CD8-positive, alpha-beta memory T cell (primary cell): Measurements from ENCODE around the gene SRMS. TPM values are rescaled to one million over a fixed set of nuclear protein-coding genes. Genes with fewer than 3 reads are reported as not detected.
A peak's percentile ranks its signal among the peaks of the same experiment; 100 is the strongest.
"Not testable (repeated sequence)": the region's sequence is repeated elsewhere in the genome, so short reads cannot be mapped to it uniquely, and the experiment has no call there.

ENCODE experiments used
- CTCF ChIA-PET: fragments of 350-600 bp; sonication (Branson Sonifier 250); formaldehyde crosslinking; loops from one replicate; lab custom pipeline; 2021; ENCODE audit warnings: antibody characterized with exemption; lab: Charles Lee
- POLR2A ChIA-PET: fragments of 350-600 bp; sonication (Branson Sonifier 250); formaldehyde crosslinking; loops from one replicate; lab custom pipeline; 2021; ENCODE audit warnings: antibody characterized with exemption; lab: Charles Lee
- DNase-seq, 5 donors: peaks; one replicate each; pipeline versions ENCODE4 v3.0.0 to v3.0.0-alpha.2; 2020 to 2022; ENCODE audit warnings: mixed read lengths in 1 of 5
- H3K27ac ChIP-seq: one replicate; pipeline ENCODE4 v1.7.0; 2013; ENCODE audit warnings: low read depth, mild to moderate bottlenecking, low read length, moderate library complexity
- H3K27me3 ChIP-seq: 2 replicates; pipeline ENCODE4 v1.7.0; 2013; ENCODE audit warnings: low read length, mild to moderate bottlenecking; ENCODE audit not compliant: insufficient read depth, poor library complexity, severe bottlenecking
- H3K36me3 ChIP-seq: 2 replicates; pipeline ENCODE4 v1.7.0; 2013; ENCODE audit warnings: mild to moderate bottlenecking, low read length, moderate library complexity; ENCODE audit not compliant: insufficient read depth
- H3K4me1 ChIP-seq: 2 replicates; pipeline ENCODE4 v1.7.0; 2013; ENCODE audit warnings: mild to moderate bottlenecking, low read length, moderate library complexity; ENCODE audit not compliant: insufficient read depth
- H3K4me3 ChIP-seq: 2 replicates; pipeline ENCODE4 v1.7.0; 2013; ENCODE audit warnings: mild to moderate bottlenecking, low read length
- H3K9me3 ChIP-seq: 2 replicates; pipeline ENCODE4 v1.7.0; 2013; ENCODE audit warnings: mild to moderate bottlenecking, low read length
- H3K27ac Mint-ChIP-seq, 8 donors: one replicate each; pipeline ENCODE4 v1.8.0; 2020 to 2021; ENCODE audit warnings: mixed read lengths in 8 of 8, mild to moderate bottlenecking in 6 of 8, inconsistent platforms in 3 of 8, moderate library complexity in 3 of 8
- H3K27me3 Mint-ChIP-seq, 2 donors: one replicate each; pipeline ENCODE4 v1.8.0; 2020 to 2021; ENCODE audit warnings: mixed read lengths in 2 of 2, mild to moderate bottlenecking in 1 of 2, moderate library complexity in 1 of 2
- H3K36me3 Mint-ChIP-seq, 3 donors: one replicate each; pipeline ENCODE4 v1.8.0; 2020 to 2021; ENCODE audit warnings: mixed read lengths in 3 of 3, inconsistent platforms in 1 of 3, mild to moderate bottlenecking in 1 of 3
- H3K4me1 Mint-ChIP-seq, 3 donors: one replicate each; pipeline ENCODE4 v1.8.0; 2020 to 2021; ENCODE audit warnings: mixed read lengths in 3 of 3, inconsistent platforms in 1 of 3, mild to moderate bottlenecking in 1 of 3
- H3K4me3 Mint-ChIP-seq, 7 donors: one replicate each; pipeline ENCODE4 v1.8.0; 2020 to 2021; ENCODE audit warnings: mixed read lengths in 7 of 7, mild to moderate bottlenecking in 6 of 7, moderate library complexity in 4 of 7, inconsistent platforms in 2 of 7
- H3K9me3 Mint-ChIP-seq, 5 donors: one replicate each; pipeline ENCODE4 v1.8.0; 2020 to 2022; ENCODE audit warnings: mixed read lengths in 5 of 5, mild to moderate bottlenecking in 3 of 5, moderate library complexity in 2 of 5, inconsistent platforms in 1 of 5
- polyA plus RNA-seq: library from polyadenylated mRNA; unstranded; fragments of 300-500 nt; fragmentation: Illumina TruSeq; gene quantifications from one replicate; pipeline ENCODE4 v1.2.3, GENCODE V29; 2021
- total RNA-seq, 2 experiments: library from RNA; stranded (reverse); gene quantifications; one replicate each; pipeline ENCODE4 v1.2.3, GENCODE V29; 2021

Gene SRMS
- total and polyA plus RNA-seq, 3 experiments from 2014 or later: not detected

DNA sequence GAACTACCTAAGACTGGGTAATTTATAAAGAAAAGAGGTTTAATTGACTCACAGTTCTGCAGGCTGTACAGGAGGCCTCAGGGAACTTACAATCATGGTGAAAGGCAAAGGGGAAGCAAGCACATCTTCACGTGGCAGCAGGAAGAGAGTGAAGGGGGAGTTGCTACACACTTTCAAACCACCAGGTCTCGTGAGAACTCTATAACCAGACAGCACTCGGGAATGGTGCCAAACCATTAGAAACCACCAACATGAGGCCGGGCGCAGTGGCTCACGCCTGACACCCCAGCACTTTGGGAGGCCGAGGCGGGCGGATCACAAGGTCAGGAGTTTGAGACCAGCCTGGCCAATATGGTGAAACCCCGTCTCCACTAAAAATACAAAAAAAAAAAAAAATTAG is 33.0 kb downstream of the SRMS start:
- H3K27ac Mint-ChIP-seq, H3K36me3 ChIP-seq, H3K27ac ChIP-seq, CTCF ChIA-PET, H3K36me3 Mint-ChIP-seq, H3K9me3 Mint-ChIP-seq, H3K27me3 ChIP-seq, POLR2A ChIA-PET, H3K9me3 ChIP-seq, H3K4me3 ChIP-seq, H3K4me3 Mint-ChIP-seq, DNase-seq, H3K4me1 ChIP-seq: not testable (repeated sequence)
- Mint-ChIP-seq H3K27me3 (peaks cover 7 to 29% of the 10 kb centered on the region in 2 donors), H3K4me1 (peaks cover 0 to 12% (median 2%) of the 10 kb centered on the region in 3 donors)

DNA sequence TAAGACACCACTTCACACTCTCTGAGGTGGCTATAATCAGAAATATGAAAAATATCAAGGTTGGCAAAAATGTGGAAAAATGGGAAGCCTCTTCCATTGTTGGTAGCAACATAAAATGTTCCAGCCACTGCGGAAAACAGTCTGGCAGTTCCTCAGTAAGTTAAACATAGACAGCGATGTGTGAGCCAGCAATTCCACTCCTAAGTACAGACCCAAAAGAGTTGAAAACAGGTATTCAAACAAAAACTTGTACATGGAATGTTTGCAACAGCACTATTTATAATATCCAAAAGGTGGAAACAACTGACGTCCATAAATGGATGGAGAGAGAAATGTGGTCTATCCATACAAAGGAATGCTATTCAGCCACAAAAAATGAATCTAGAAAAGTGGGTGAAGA is 34.3 kb downstream of the SRMS start:
- Histone ChIP-seq H3K27me3 (no peaks in the 10 kb centered on the region), H3K4me1 (no peaks in the 10 kb centered on the region), H3K36me3 (no peaks in the 10 kb centered on the region), H3K4me3 (no peak overlapping the region), H3K27ac (no peak overlapping the region), H3K9me3 (no peaks in the 10 kb centered on the region)
- Mint-ChIP-seq H3K36me3 (peaks cover 0 to 3% (median 0%) of the 10 kb centered on the region in 3 donors), H3K4me1 (peaks cover 0 to 6% (median 1%) of the 10 kb centered on the region in 3 donors), H3K9me3 (peaks cover 0 to 8% (median 4%) of the 10 kb centered on the region in 5 donors), H3K4me3 (no peak overlapping the region), H3K27ac (no peak overlapping the region), H3K27me3 (peaks cover 15 to 39% of the 10 kb centered on the region in 2 donors)
- ChIA-PET POLR2A (no interaction called here), CTCF (no interaction called here)
- DNase-seq: no peak

GRCh38 chr20:63509088-63509564 is 38.4 kb downstream of the SRMS start:
- Mint-ChIP-seq H3K4me3 (no peak overlapping the region), H3K27me3 (peaks cover 36 to 59% of the 10 kb centered on the region in 2 donors)

GRCh38 chr20:63508072-63508768 is 39.3 kb downstream of the SRMS start:
- Histone ChIP-seq H3K4me3 (no peak overlapping the region), H3K36me3 (no peaks in the 10 kb centered on the region), H3K9me3 (no peaks in the 10 kb centered on the region), H3K4me1 (no peaks in the 10 kb centered on the region), H3K27ac (no peak overlapping the region), H3K27me3 (no peaks in the 10 kb centered on the region)
- H3K4me1 Mint-ChIP-seq: peaks cover 0 to 6% (median 5%) of the 10 kb centered on the region in 3 donors
- no peak overlapping the region for H3K27ac Mint-ChIP-seq
- H3K4me3 Mint-ChIP-seq: no peak overlapping the region
- H3K27me3 Mint-ChIP-seq: peaks cover 34 to 64% of the 10 kb centered on the region in 2 donors
- DNase-seq: no peak
- H3K36me3 Mint-ChIP-seq: peaks cover 0 to 6% (median 0%) of the 10 kb centered on the region in 3 donors
- H3K9me3 Mint-ChIP-seq: peaks cover 5 to 18% (median 12%) of the 10 kb centered on the region in 5 donors
- CTCF ChIA-PET: interaction anchor here (1.2 kb wide), 1 partner anchor 12 kb away, joined by 3 read pairs; no protein-coding TSS in a partner anchor
- POLR2A ChIA-PET: no interaction called here

More at GRCh38 chr20:63509088-63509564, 38.4 kb downstream of the SRMS start:
- H3K27ac Mint-ChIP-seq: no peak overlapping the region
- H3K4me1 ChIP-seq: no peaks in the 10 kb centered on the region
- no peak overlapping the region for H3K27ac ChIP-seq
- H3K4me3 ChIP-seq: no peak overlapping the region
- peaks cover 0 to 6% (median 0%) of the 10 kb centered on the region in 3 donors for H3K36me3 Mint-ChIP-seq
- CTCF ChIA-PET: interaction anchor here (2.1 kb wide), 1 partner anchor 13 kb away, joined by 5 read pairs; no protein-coding TSS in a partner anchor
- no peaks in the 10 kb centered on the region for H3K36me3 ChIP-seq
- no peaks in the 10 kb centered on the region for H3K27me3 ChIP-seq
- POLR2A ChIA-PET: no interaction called here
- H3K9me3 ChIP-seq: no peaks in the 10 kb centered on the region
- peaks cover 0 to 6% (median 5%) of the 10 kb centered on the region in 3 donors for H3K4me1 Mint-ChIP-seq
- DNase-seq: no peak
- H3K9me3 Mint-ChIP-seq: peaks cover 5 to 15% (median 8%) of the 10 kb centered on the region in 5 donors

GRCh38 chr20:63507083-63507743 is 40.3 kb downstream of the SRMS start:
- CTCF ChIA-PET: interaction anchor here (1.2 kb wide), 1 partner anchor 11 kb away, joined by 3 read pairs; no protein-coding TSS in a partner anchor
- Mint-ChIP-seq H3K27me3 (peaks cover 33 to 57% of the 10 kb centered on the region in 2 donors), H3K4me1 (peaks cover 0 to 6% (median 5%) of the 10 kb centered on the region in 3 donors), H3K27ac (no peak overlapping the region), H3K4me3 (no peak overlapping the region), H3K9me3 (peaks cover 5 to 17% (median 11%) of the 10 kb centered on the region in 5 donors), H3K36me3 (peaks cover 0 to 6% (median 0%) of the 10 kb centered on the region in 3 donors)
- POLR2A ChIA-PET: no interaction called here
- Histone ChIP-seq H3K4me1 (no peaks in the 10 kb centered on the region), H3K27ac (no peak overlapping the region), H3K27me3 (no peaks in the 10 kb centered on the region), H3K36me3 (no peaks in the 10 kb centered on the region), H3K9me3 (no peaks in the 10 kb centered on the region), H3K4me3 (no peak overlapping the region)
- peak in 1 of 5 donors; percentile 37 for DNase-seq

GRCh38 chr20:63505723-63506122 is 41.8 kb downstream of the SRMS start:
- Histone ChIP-seq H3K36me3 (no peaks in the 10 kb centered on the region), H3K4me3 (no peak overlapping the region), H3K27ac (no peak overlapping the region), H3K27me3 (no peaks in the 10 kb centered on the region), H3K9me3 (no peaks in the 10 kb centered on the region), H3K4me1 (no peaks in the 10 kb centered on the region)
- no peak overlapping the region for H3K27ac Mint-ChIP-seq
- H3K4me1 Mint-ChIP-seq: peaks cover 0 to 6% (median 5%) of the 10 kb centered on the region in 3 donors
- H3K4me3 Mint-ChIP-seq: no peak overlapping the region
- peaks cover 33 to 53% of the 10 kb centered on the region in 2 donors for H3K27me3 Mint-ChIP-seq
- ChIA-PET POLR2A (no interaction called here), CTCF (interaction anchor here (1.1 kb wide), 1 partner anchor 10 kb away, joined by 5 read pairs; no protein-coding TSS in a partner anchor)
- peaks cover 0 to 6% (median 0%) of the 10 kb centered on the region in 3 donors for H3K36me3 Mint-ChIP-seq
- peak in 1 of 5 donors; percentile 35 for DNase-seq
- H3K9me3 Mint-ChIP-seq: peaks cover 5 to 17% (median 11%) of the 10 kb centered on the region in 5 donors

- Histone ChIP-seq H3K4me3 (no peak overlapping the region), H3K27me3 (no peaks in the 10 kb centered on the region), H3K36me3 (no peaks in the 10 kb centered on the region), H3K27ac (no peak overlapping the region), H3K9me3 (no peaks in the 10 kb centered on the region), H3K4me1 (no peaks in the 10 kb centered on the region)
- peak overlapping the region in 1 of 7 donors; percentile 29 for H3K4me3 Mint-ChIP-seq
- peaks cover 0 to 6% (median 0%) of the 10 kb centered on the region in 3 donors for H3K36me3 Mint-ChIP-seq
- peaks cover 0 to 6% (median 5%) of the 10 kb centered on the region in 3 donors for H3K4me1 Mint-ChIP-seq
- no peak overlapping the region for H3K27ac Mint-ChIP-seq
- ChIA-PET CTCF (interaction anchor here (1.1 kb wide), 1 partner anchor 9 kb away, joined by 5 read pairs; no protein-coding TSS in a partner anchor), POLR2A (no interaction called here)
- DNase-seq: no peak
- peaks cover 32 to 48% of the 10 kb centered on the region in 2 donors for H3K27me3 Mint-ChIP-seq
- H3K9me3 Mint-ChIP-seq: peaks cover 5 to 17% (median 11%) of the 10 kb centered on the region in 5 donors
Observed at GRCh38 chr20:63505281-63505680, 42.3 kb downstream of the SRMS start.
